PFSK-1 (cell line): ENCODE results near the gene AP3D1.

Experiments used
- FOXP2 ChIP-seq: optimal IDR thresholded peaks from 2 replicates; pipeline ENCODE3; 2011; ENCODE audit warnings: borderline replicate concordance, control low read depth, inconsistent platforms; ENCODE audit not compliant: insufficient read depth; ENCODE audit errors: extremely low read length, extremely low read depth
- POLR2AphosphoS5 ChIP-seq: IDR thresholded peaks from 2 replicates; pipeline ENCODE4 v1.6.1; 2012; ENCODE audit warnings: low read depth, mild to moderate bottlenecking, control low read depth, low read length, moderate library complexity
- REST ChIP-seq, 2 experiments: IDR thresholded peaks; 2 replicates each; pipeline versions ENCODE4 v1.6.1 to v1.8.0; 2011 to 2012; ENCODE audit warnings: low read depth in 2 of 2, low read length in 2 of 2, control low read depth in 1 of 2, inconsistent platforms in 1 of 2, mild to moderate bottlenecking in 1 of 2, moderate library complexity in 1 of 2; ENCODE audit not compliant: insufficient read depth in 1 of 2
- SIN3A ChIP-seq: IDR thresholded peaks from 2 replicates; pipeline ENCODE4 v1.6.1; 2012; ENCODE audit warnings: mild to moderate bottlenecking, low read length, moderate library complexity, borderline replicate concordance; ENCODE audit not compliant: insufficient read depth
- TAF1 ChIP-seq: IDR thresholded peaks from 2 replicates; pipeline ENCODE4 v1.6.1; 2012; ENCODE audit warnings: low read length, control low read depth, borderline replicate concordance; ENCODE audit not compliant: insufficient read depth

Gene AP3D1

GRCh38 chr19:2097886-2098327 lies 53.5 kb downstream of the AP3D1 start:
- TF ChIP-seq REST (IDR thresholded peaks at IDR 0.05; ENCODE audit: insufficient read depth in 1 of 2, low read depth in 2 of 2, low read length in 2 of 2) (no peak), POLR2AphosphoS5 (peak; percentile 20; the same call in 1 of the 2 replicates)

GRCh38 chr19:2097203-2097885 lies 54.0 kb downstream of the AP3D1 start:
- no peak for TF ChIP-seq SIN3A
- TF ChIP-seq POLR2AphosphoS5 = 0 out of 2 replicates have a peak, but pooled peaks have one; percentile 14

GRCh38 chr19:2096480-2097202 lies 54.7 kb downstream of the AP3D1 start, which contains the start of gene IZUMO4:
TSS of gene IZUMO4 (plus strand) at chr19:2096915. CDS start at chr19:2096946, 31 bp downstream.
- TF ChIP-seq FOXP2 (peak; percentile 51), REST (IDR thresholded peaks at IDR 0.05; ENCODE audit: insufficient read depth in 1 of 2, low read depth in 2 of 2, low read length in 2 of 2) (no peak), SIN3A (peak; percentile 77; the same call in 1 of the 2 replicates), POLR2AphosphoS5 (no peak)

- TF ChIP-seq FOXP2 (peak; percentile 91), POLR2AphosphoS5 (peak; percentile 57; the same call in 1 of the 2 replicates), TAF1 (peak; percentile 73; the same call in 1 of the 2 replicates), REST (IDR thresholded peaks at IDR 0.05; ENCODE audit: insufficient read depth in 1 of 2, low read depth in 2 of 2, low read length in 2 of 2) (no peak), SIN3A (peak; percentile 82; the same call in 1 of the 2 replicates)
These were observed 55.3 kb downstream of the AP3D1 start, which contains the start of gene MOB3A for GRCh38 chr19:2096034-2096479. TSS of gene MOB3A (minus strand) at chr19:2096326. CDS start at chr19:2078560, 17,766 bp downstream.

GRCh38 chr19:2089727-2090053 lies 61.7 kb downstream of the AP3D1 start:
- no peak for TF ChIP-seq POLR2AphosphoS5
- no peak for TF ChIP-seq REST (IDR thresholded peaks at IDR 0.05; ENCODE audit: insufficient read depth in 1 of 2, low read depth in 2 of 2, low read length in 2 of 2)
- no peak for TF ChIP-seq FOXP2
- TF ChIP-seq TAF1 = no peak
- TF ChIP-seq SIN3A = no peak
